T1000 (cell line): ENCODE results near the gene HOXB9.

Experiments used
- DNase-seq: peaks from one replicate; lab custom pipeline; 2025; ENCODE audit warnings: mixed read lengths; lab: John Stamatoyannopoulos, UW

Gene HOXB9

GRCh38 chr17:48639136-48639535, 13.0 kb upstream of the HOXB9 start:
- no peak for DNase-seq

GRCh38 chr17:48637323-48638260, 11.4 kb upstream of the HOXB9 start:
- DNase-seq: no peak

DNA sequence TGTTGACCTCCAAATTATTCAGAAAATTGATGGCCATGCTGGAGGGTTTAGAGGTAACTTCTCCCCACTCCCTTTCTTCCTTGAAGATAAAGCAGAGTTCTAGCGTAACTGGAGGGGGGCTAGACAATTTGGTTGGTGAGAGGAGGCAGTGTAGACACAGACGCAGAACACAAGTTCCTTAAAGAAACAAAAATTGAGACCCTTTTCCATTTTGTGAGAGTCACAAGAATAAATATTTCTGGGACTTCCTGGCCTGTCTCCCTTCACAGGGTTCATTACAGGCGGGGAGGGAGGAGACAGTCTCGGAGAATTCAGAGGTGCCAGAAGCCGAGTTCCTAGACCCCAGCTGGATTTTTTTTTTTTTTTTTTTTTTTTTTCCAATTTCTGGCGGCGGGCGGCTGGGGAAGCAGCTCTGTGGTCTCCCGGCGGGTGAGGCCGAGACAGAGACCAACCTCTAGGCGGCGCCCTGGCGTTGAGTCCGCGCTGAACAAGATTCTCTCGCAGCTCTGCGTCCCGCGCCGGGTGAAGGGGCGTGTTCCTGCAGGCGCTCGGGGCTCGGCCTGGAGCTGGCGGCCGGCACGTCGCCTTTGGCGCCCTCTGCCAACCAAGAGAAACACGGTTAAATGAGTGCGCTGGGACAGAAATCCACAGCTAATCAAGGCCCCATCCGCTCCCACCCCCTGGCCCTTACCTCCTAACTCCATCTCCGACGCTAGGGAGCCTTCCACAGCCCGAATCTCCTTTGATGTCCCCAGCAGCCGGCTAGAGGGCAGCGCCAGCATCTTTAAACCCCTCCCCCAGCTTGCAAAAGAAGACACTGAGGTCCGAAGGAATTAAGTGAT, 10.2 kb upstream of the HOXB9 start:
- DNase-seq: no peak

- DNase-seq: no peak
These were observed 8.5 kb upstream of the HOXB9 start for GRCh38 chr17:48634493-48635208.

DNA sequence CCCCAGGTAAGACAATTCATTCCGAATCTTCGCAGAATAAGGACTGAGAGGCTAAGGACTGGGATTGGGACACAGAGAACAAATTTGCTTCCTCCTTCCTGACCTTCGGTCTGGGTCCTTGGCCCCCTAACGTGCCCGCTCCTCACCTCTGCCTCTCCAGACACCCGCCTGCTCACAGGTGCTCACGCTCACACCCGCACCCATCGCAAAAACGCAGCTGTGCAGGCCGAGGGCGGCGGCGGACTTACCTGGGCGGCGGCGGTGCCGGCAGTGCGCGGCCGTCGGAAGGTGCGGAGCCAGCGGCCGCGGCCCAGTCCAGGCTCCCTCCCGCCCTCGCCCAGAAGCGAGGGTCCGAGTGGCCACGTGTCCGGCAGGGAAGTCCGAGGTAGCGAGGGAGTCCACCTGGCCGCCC, 7.1 kb upstream of the HOXB9 start:
- no peak for DNase-seq

GRCh38 chr17:48632579-48633265, 6.6 kb upstream of the HOXB9 start:
- no peak for DNase-seq

- no peak for DNase-seq
These were observed 5.8 kb upstream of the HOXB9 start for GRCh38 chr17:48631693-48632578.

- no peak for DNase-seq
These were observed 5.0 kb upstream of the HOXB9 start for GRCh38 chr17:48630925-48631692.

- DNase-seq: no peak
These were observed 4.1 kb upstream of the HOXB9 start for GRCh38 chr17:48630009-48630924.

DNA sequence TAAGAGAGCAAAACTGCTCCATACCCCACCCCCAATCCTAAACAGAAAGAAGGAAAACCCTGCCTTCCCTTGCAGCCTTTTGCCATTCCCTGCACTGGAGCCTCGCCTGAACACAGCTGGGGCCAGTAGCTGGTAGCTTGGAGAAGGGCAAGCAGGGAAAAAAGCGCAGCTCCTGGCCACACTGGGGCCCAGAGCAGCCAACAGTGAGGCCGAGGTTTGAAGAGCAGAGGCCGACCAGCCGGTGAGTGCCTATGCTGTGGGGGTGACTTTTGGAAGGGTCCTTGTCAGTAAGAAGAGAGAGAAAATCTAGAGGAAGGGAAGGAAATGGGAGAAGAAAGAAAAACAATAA, 3.2 kb upstream of the HOXB9 start:
- no peak for DNase-seq

DNA sequence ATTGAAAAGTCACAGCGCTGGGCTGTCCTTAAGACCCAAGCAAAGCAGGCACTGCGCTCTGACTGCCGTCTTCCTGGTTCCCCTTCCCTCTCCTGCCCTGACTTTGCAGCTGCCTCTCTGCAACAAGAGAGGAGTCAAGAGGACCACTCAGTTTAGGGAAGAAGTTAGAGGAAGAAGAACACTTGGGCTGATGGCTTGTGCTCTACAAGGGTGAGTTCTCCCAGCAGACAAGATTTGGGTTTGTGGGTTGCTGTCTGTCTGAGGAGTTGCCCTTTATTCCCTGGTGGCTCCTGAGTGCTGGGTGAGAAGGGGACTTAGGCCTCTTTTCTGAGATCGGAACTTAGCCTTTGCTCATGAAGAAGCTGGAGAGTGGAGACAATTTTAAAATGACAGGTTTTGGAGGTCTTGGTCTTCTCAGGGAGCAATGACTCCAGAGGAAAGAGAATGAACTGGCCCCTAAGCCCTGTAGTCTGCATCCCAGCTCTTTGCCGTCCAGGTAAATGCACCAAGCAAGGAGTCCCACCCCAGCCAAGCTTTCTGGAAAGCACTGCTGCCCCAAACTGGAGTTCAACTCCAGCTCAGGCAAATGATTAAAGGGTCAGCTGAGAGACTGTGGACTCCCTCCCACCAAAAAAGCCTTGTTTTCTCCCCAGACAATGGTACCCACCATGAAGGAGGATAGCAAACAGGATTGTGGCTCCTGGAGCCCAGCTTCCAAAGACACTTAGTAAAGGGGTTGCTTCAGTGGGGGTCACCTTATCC, 2.7 kb upstream of the HOXB9 start:
- no peak for DNase-seq

GRCh38 chr17:48627623-48628521, 1.7 kb upstream of the HOXB9 start:
- DNase-seq: no peak

DNA sequence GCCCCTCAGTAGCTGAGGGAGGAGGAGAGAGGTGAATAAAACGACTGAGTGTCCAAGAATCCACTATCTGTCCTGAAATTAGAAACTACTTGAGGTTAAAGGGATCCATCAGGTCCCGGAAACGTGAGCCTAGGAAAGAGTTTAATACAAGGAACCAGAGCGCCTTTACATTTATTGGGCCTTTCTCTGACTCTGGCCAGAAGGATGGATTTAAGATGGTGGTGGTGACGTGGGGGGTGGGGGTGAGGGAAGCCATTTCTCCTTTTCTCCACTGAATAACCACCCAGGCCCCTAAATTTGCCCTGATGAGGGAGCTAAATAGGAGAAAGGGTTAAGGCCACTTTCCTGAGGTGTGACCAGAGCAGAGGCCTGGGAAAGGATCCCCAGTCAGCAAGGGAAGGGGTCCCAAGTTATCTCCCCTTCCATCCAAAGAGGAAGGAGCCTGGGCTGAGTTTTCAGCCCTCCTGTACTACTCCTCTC, 1.0 kb upstream of the HOXB9 start:
- DNase-seq: no peak

DNA sequence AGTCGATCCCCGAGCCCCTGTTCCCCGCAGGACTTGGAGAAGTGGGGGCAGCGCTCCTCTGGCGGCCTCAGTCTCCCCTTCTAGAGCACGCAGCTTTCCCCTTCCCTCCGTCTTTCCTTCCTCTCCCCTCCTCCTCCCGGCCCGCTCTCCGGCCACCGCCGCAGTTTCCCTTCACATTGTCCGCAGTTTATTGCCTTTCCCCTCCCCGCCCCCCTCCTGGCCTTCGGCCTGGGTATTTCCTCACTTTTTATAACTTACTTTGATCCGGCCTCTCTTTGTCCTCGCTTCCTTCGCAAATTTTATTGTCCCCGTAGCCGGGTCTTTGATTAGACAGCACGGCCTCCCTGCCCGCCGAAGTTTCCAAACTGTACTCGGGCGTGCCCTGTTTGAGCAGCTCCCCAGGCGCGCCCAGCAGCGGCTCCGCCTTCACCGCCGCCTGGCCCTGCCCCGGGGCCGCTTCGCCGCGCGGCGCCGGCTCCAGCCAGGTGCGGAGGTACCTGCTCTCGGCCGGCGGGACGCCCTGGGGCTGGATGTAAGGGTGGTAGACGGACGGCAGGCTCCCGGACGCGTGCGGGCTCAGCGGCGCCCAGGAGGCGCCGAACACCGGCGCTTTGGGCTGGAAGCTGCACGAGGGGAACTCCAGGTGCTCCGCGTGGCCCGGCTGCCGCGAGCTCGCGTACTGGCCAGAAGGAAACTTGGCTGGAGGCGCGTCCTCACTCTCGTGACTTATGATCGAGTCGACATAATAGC, 488 bp downstream of the HOXB9 start:
- DNase-seq: no peak

GRCh38 chr17:48624544-48625494, 1.3 kb downstream of the HOXB9 start:
- DNase-seq: no peak
